CD4-positive, alpha-beta T cell (primary cell): ENCODE measurements around the gene PATJ. TPM values are rescaled to one million over a fixed set of nuclear protein-coding genes. Genes with fewer than 3 reads are reported as not detected.

Experiments used
- ATAC-seq: fragments of 200-7000 bp; cut with Tn5 transposase; one replicate; pipeline ENCODE4 v1.10.0; 2022; ENCODE audit warnings: mild to moderate bottlenecking; ENCODE audit not compliant: poor library complexity
- CTCF ChIA-PET: fragments of 350-600 bp; sonication (Branson Sonifier 250); formaldehyde crosslinking; loops from one replicate; lab custom pipeline; 2021; ENCODE audit warnings: antibody characterized with exemption, inconsistent platforms; lab: Charles Lee
- POLR2A ChIA-PET: fragments of 350-600 bp; sonication (Branson Sonifier 250); formaldehyde crosslinking; loops from one replicate; lab custom pipeline; 2021; ENCODE audit warnings: antibody characterized with exemption, inconsistent platforms; lab: Charles Lee
- DNase-seq, 14 experiments: peaks; one replicate each; pipeline ENCODE4 v3.0.0-alpha.2; 2013 to 2020; ENCODE audit warnings: mixed read lengths in 2 of 14
- H3K27ac ChIP-seq, 2 donors: one replicate each; pipeline versions ENCODE4 v1.5.1 to v1.7.0; 2013; ENCODE audit warnings: low read length in 2 of 2, low read depth in 1 of 2, mild to moderate bottlenecking in 1 of 2
- H3K27me3 ChIP-seq, 2 experiments: 1 replicate in 1 of 2; 2 replicates in 1 of 2; pipeline versions ENCODE4 v1.6.1 to v1.7.0; 2013; ENCODE audit warnings: low read length in 2 of 2, control low read depth in 1 of 2, mild to moderate bottlenecking in 1 of 2, moderate library complexity in 1 of 2; ENCODE audit not compliant: insufficient read depth in 2 of 2, control insufficient read depth in 1 of 2
- H3K36me3 ChIP-seq: one replicate; pipeline ENCODE4 v1.6.1; 2013; ENCODE audit warnings: low read length, control low read depth; ENCODE audit not compliant: insufficient read depth
- H3K4me1 ChIP-seq: one replicate; pipeline ENCODE4 v1.6.1; 2013; ENCODE audit warnings: low read length, control low read depth; ENCODE audit not compliant: insufficient read depth
- H3K4me3 ChIP-seq: one replicate; pipeline ENCODE4 v1.5.1; 2013; ENCODE audit warnings: mild to moderate bottlenecking, low read length, moderate library complexity
- H3K9me3 ChIP-seq, 2 experiments: 1 replicate in 1 of 2; 2 replicates in 1 of 2; pipeline versions ENCODE4 v1.6.1 to v1.7.0; 2013; ENCODE audit warnings: low read length in 2 of 2, mild to moderate bottlenecking in 2 of 2, control low read depth in 1 of 2, moderate library complexity in 1 of 2; ENCODE audit not compliant: control insufficient read depth in 1 of 2, insufficient read depth in 1 of 2
- H3K27ac Mint-ChIP-seq: one replicate; pipeline ENCODE4 v1.8.0; 2020; ENCODE audit warnings: mixed read lengths
- H3K27me3 Mint-ChIP-seq: one replicate; pipeline ENCODE4 v1.8.0; 2021; ENCODE audit warnings: mixed read lengths
- H3K36me3 Mint-ChIP-seq: one replicate; pipeline ENCODE4 v1.8.0; 2021; ENCODE audit warnings: low read depth, mixed read lengths
- H3K4me1 Mint-ChIP-seq: one replicate; pipeline ENCODE4 v1.8.0; 2021; ENCODE audit warnings: low read depth, mixed read lengths
- H3K4me3 Mint-ChIP-seq: one replicate; pipeline ENCODE4 v1.8.0; 2020; ENCODE audit warnings: mild to moderate bottlenecking, mixed read lengths
- H3K9me3 Mint-ChIP-seq: one replicate; pipeline ENCODE4 v1.8.0; 2020; ENCODE audit warnings: mixed read lengths
- CTCF ChIP-seq: fragments of 200-600 bp; IDR thresholded peaks from one replicate; pipeline ENCODE4 v1.8.0; 2022; ENCODE audit warnings: antibody characterized with exemption, mild to moderate bottlenecking
- intact Hi-C, 2 experiments: fragments of 100-400 bp; cut with DNase I in 1 of 2; cut with micrococcal nuclease in 1 of 2; formaldehyde crosslinking; loops; one replicate each; pipeline versions ENCODE4 v1.15.1 to v1.9.0; 2023 to 2025; cut with DNase I, micrococcal nuclease
- total RNA-seq, 174 experiments: library from RNA in 2 of 174; stranded (reverse) in 2 of 174; gene quantifications; one replicate each; pipeline ENCODE4 v1.2.3 and lab custom pipeline; 2021 to 2026

PATJ gene
- total RNA-seq, 2 experiments from 2014 or later = 50.4 to 54.1 TPM

GRCh38 chr1:61904354-61904753, 162.1 kb downstream of the PATJ start:
- POLR2A ChIA-PET = no interaction called here
- Histone ChIP-seq H3K4me1 (no peaks in the 10 kb centered on the region), H3K27me3 (no peaks in the 10 kb centered on the region), H3K9me3 (no peaks in the 10 kb centered on the region), H3K4me3 (no peak overlapping the region), H3K36me3 (peaks cover 21% of the 10 kb centered on the region), H3K27ac (no peak overlapping the region)
- H3K4me1 Mint-ChIP-seq = no peaks in the 10 kb centered on the region
- TF ChIP-seq CTCF = no peak
- no peaks in the 10 kb centered on the region for H3K9me3 Mint-ChIP-seq
- no peak overlapping the region for H3K27ac Mint-ChIP-seq
- H3K36me3 Mint-ChIP-seq = peaks cover 79% of the 10 kb centered on the region
- no peak for ATAC-seq
- DNase-seq = no peak
- intact Hi-C loops = no loop called here
- no peak overlapping the region for H3K4me3 Mint-ChIP-seq
- H3K27me3 Mint-ChIP-seq = no peaks in the 10 kb centered on the region
- CTCF ChIA-PET = no interaction called here

- Histone ChIP-seq H3K9me3 (no peaks in the 10 kb centered on the region), H3K4me1 (no peaks in the 10 kb centered on the region), H3K27ac (no peak overlapping the region), H3K4me3 (no peak overlapping the region), H3K27me3 (no peaks in the 10 kb centered on the region), H3K36me3 (peaks cover 22% of the 10 kb centered on the region)
- no peak for TF ChIP-seq CTCF
- H3K9me3 Mint-ChIP-seq = no peaks in the 10 kb centered on the region
- no peaks in the 10 kb centered on the region for H3K27me3 Mint-ChIP-seq
- no peak for DNase-seq
- no peak for ATAC-seq
- H3K36me3 Mint-ChIP-seq = peaks cover 82% of the 10 kb centered on the region
- no peaks in the 10 kb centered on the region for H3K4me1 Mint-ChIP-seq
- POLR2A ChIA-PET = no interaction called here
- no peak overlapping the region for H3K27ac Mint-ChIP-seq
- intact Hi-C loops = no loop called here
- CTCF ChIA-PET = no interaction called here
- H3K4me3 Mint-ChIP-seq = no peak overlapping the region
These were observed 164.8 kb downstream of the PATJ start for GRCh38 chr1:61907102-61907501.

- no peaks in the 10 kb centered on the region for H3K9me3 ChIP-seq
- Mint-ChIP-seq H3K9me3 (no peaks in the 10 kb centered on the region), H3K27me3 (no peaks in the 10 kb centered on the region), H3K4me1 (no peaks in the 10 kb centered on the region), H3K4me3 (no peak overlapping the region), H3K36me3 (peaks cover 88% of the 10 kb centered on the region), H3K27ac (no peak overlapping the region)
- H3K4me1 ChIP-seq = no peaks in the 10 kb centered on the region
- no peak overlapping the region for H3K4me3 ChIP-seq
- DNase-seq (no peak), ATAC-seq (no peak)
- intact Hi-C loops = no loop called here
- no peak overlapping the region for H3K27ac ChIP-seq
- ChIA-PET POLR2A (no interaction called here), CTCF (no interaction called here)
- H3K27me3 ChIP-seq = no peaks in the 10 kb centered on the region
- peaks cover 16% of the 10 kb centered on the region for H3K36me3 ChIP-seq
- TF ChIP-seq CTCF = no peak
These were observed 167.8 kb downstream of the PATJ start for GRCh38 chr1:61910035-61910434.
